IMR-90 (cell line): ENCODE results near the gene GNG7. TPM values are rescaled to one million over a fixed set of nuclear protein-coding genes. Genes with fewer than 3 reads are reported as not detected.

Source experiments
- ATAC-seq: fragments of 200-7000 bp; cut with Tn5 transposase; 2 replicates; pipeline ENCODE4 v1.9.1; 2020; ENCODE audit warnings: low read depth, mild to moderate bottlenecking, moderate library complexity
- BruUV-seq: library from RNA; stranded (reverse); fragments of 400-500 nt; replicated peaks from 2 replicates; lab custom pipeline; 2021; lab: Mats Ljungman, UMichigan
- CTCF ChIA-PET: fragments of 300-600 bp; formaldehyde crosslinking; extraction: SDS; loops from one replicate; lab custom pipeline; 2021; ENCODE audit warnings: antibody characterized with exemption; lab: Yijun Ruan, JAX
- POLR2A ChIA-PET: fragments of 300-600 bp; sonication (Branson Sonifier 250); formaldehyde crosslinking; loops from one replicate; lab custom pipeline; 2022; ENCODE audit warnings: antibody characterized with exemption; ENCODE audit not compliant: unreplicated experiment; lab: Charles Lee
- DNase-seq: peaks from one replicate; pipeline ENCODE4 v3.0.0; 2013
- H2AFZ ChIP-seq: replicated peaks from 2 replicates; pipeline ENCODE3; 2013; ENCODE audit warnings: low read length, mild to moderate bottlenecking; ENCODE audit not compliant: poor library complexity
- H2AK5ac ChIP-seq: 2 replicates; pipeline ENCODE4 v1.6.1; 2013; ENCODE audit warnings: low read depth, low read length, inconsistent platforms
- H2AK9ac ChIP-seq: replicated peaks from 2 replicates; pipeline ENCODE3; 2013; ENCODE audit warnings: mild to moderate bottlenecking, low read depth, low read length, moderate library complexity; ENCODE audit not compliant: poor library complexity
- H2BK120ac ChIP-seq: 2 replicates; pipeline ENCODE4 v1.6.1; 2013; ENCODE audit warnings: low read depth, low read length, inconsistent platforms
- H2BK15ac ChIP-seq: 3 replicates; pipeline ENCODE4 v1.6.1; 2013; ENCODE audit warnings: low read depth, low read length, inconsistent platforms
- H2BK20ac ChIP-seq: 2 replicates; pipeline ENCODE4 v1.6.1; 2013; ENCODE audit warnings: low read depth, mild to moderate bottlenecking, inconsistent platforms, low read length, moderate library complexity
- H2BK5ac ChIP-seq: 2 replicates; pipeline ENCODE4 v1.6.1; 2013; ENCODE audit warnings: mild to moderate bottlenecking, low read depth, low read length, inconsistent platforms; ENCODE audit not compliant: poor library complexity, severe bottlenecking
- H3K14ac ChIP-seq: replicated peaks from 2 replicates; pipeline ENCODE4 v1.6.1; 2013; ENCODE audit warnings: low read depth, low read length, inconsistent platforms
- H3K18ac ChIP-seq: 2 replicates; pipeline ENCODE4 v1.6.1; 2013; ENCODE audit warnings: low read depth, low read length, control low read depth
- H3K23ac ChIP-seq: 2 replicates; pipeline ENCODE4 v1.6.1; 2013; ENCODE audit warnings: low read depth, low read length, inconsistent platforms
- H3K27ac ChIP-seq: 2 replicates; pipeline ENCODE4 v1.5.1; 2013; ENCODE audit warnings: mild to moderate bottlenecking, control low read depth, low read length; ENCODE audit not compliant: insufficient read depth
- H3K27me3 ChIP-seq: 2 replicates; pipeline ENCODE4 v1.6.1; 2013; ENCODE audit warnings: low read length; ENCODE audit not compliant: control insufficient read depth, insufficient read depth
- H3K36me3 ChIP-seq: 2 replicates; pipeline ENCODE4 v1.6.1; 2013; ENCODE audit warnings: low read length, mixed read lengths; ENCODE audit not compliant: control insufficient read depth, insufficient read depth
- H3K4ac ChIP-seq: 2 replicates; pipeline ENCODE4 v1.6.1; 2013; ENCODE audit warnings: low read depth, low read length, inconsistent platforms
- H3K4me1 ChIP-seq: 2 replicates; pipeline ENCODE4 v1.6.1; 2013; ENCODE audit warnings: low read length, mixed read lengths; ENCODE audit not compliant: control insufficient read depth, insufficient read depth
- H3K4me2 ChIP-seq: 2 replicates; pipeline ENCODE4 v1.6.1; 2013; ENCODE audit warnings: low read depth, mild to moderate bottlenecking, control low read depth, low read length, moderate library complexity
- H3K4me3 ChIP-seq: 2 replicates; pipeline ENCODE4 v1.5.1; 2013; ENCODE audit warnings: low read depth, mild to moderate bottlenecking, control low read depth, low read length, moderate library complexity; ENCODE audit not compliant: insufficient read depth
- H3K56ac ChIP-seq: 2 replicates; pipeline ENCODE4 v1.6.1; 2013; ENCODE audit warnings: low read length, inconsistent platforms; ENCODE audit not compliant: insufficient read depth; ENCODE audit errors: extremely low read depth
- H3K79me1 ChIP-seq, 2 experiments: 2 replicates each; pipeline ENCODE4 v1.6.1; 2013; ENCODE audit warnings: low read length in 2 of 2, inconsistent platforms in 1 of 2, low read depth in 1 of 2
- H3K9ac ChIP-seq: 2 replicates; pipeline ENCODE4 v1.6.1; 2013; ENCODE audit warnings: low read depth, low read length, control low read depth
- H3K9me1 ChIP-seq: 2 replicates; pipeline ENCODE4 v1.6.1; 2013; ENCODE audit warnings: low read length, inconsistent platforms; ENCODE audit not compliant: insufficient read depth
- H3K9me3 ChIP-seq: 2 replicates; pipeline ENCODE4 v1.6.1; 2013; ENCODE audit warnings: low read length; ENCODE audit not compliant: control insufficient read depth, insufficient read depth
- H4K20me1 ChIP-seq: 2 replicates; pipeline ENCODE4 v1.6.1; 2013; ENCODE audit warnings: low read length, inconsistent platforms; ENCODE audit not compliant: insufficient read depth
- H4K5ac ChIP-seq: 2 replicates; pipeline ENCODE4 v1.6.1; 2013; ENCODE audit warnings: mild to moderate bottlenecking, low read depth, low read length, control low read depth
- H4K8ac ChIP-seq, 2 experiments: 2 replicates each; pipeline ENCODE4 v1.6.1; 2013; ENCODE audit warnings: low read depth in 2 of 2, low read length in 2 of 2, control low read depth in 1 of 2, inconsistent platforms in 1 of 2
- H4K91ac ChIP-seq: 2 replicates; pipeline ENCODE4 v1.6.1; 2013; ENCODE audit warnings: low read depth, low read length, inconsistent platforms; ENCODE audit not compliant: insufficient read depth
- BHLHE40 ChIP-seq: fragments of 150-350 bp; IDR thresholded peaks from 2 replicates; pipeline ENCODE4 v1.6.1; 2016; ENCODE audit warnings: mild to moderate bottlenecking, low read depth, low read length
- CEBPB ChIP-seq: IDR thresholded peaks from 2 replicates; pipeline ENCODE4 v1.6.1; 2012; ENCODE audit warnings: low read depth, low read length, improper control_type of control experiment
- CHD1 ChIP-seq: IDR thresholded peaks from 2 replicates; pipeline ENCODE4 v1.6.1; 2012; ENCODE audit warnings: low read depth, low read length, improper control_type of control experiment
- ELK1 ChIP-seq: fragments of 150-350 bp; IDR thresholded peaks from 2 replicates; pipeline ENCODE4 v1.6.1; 2016; ENCODE audit warnings: low read depth, mild to moderate bottlenecking, low read length, moderate library complexity, borderline replicate concordance
- FOS ChIP-seq: fragments of 150-350 bp; IDR thresholded peaks from 2 replicates; pipeline ENCODE4 v1.6.1; 2016; ENCODE audit warnings: low read depth, low read length
- MAFK ChIP-seq: IDR thresholded peaks from 2 replicates; pipeline ENCODE4 v1.6.1; 2012; ENCODE audit warnings: low read depth, low read length, improper control_type of control experiment
- MAZ ChIP-seq: IDR thresholded peaks from 2 replicates; pipeline ENCODE4 v1.6.1; 2012; ENCODE audit warnings: low read depth, mild to moderate bottlenecking, low read length, improper control_type of control experiment, moderate library complexity, borderline replicate concordance
- MXI1 ChIP-seq: IDR thresholded peaks from 2 replicates; pipeline ENCODE4 v1.6.1; 2012; ENCODE audit warnings: low read depth, mild to moderate bottlenecking, low read length, moderate library complexity, borderline replicate concordance
- NFE2L2 ChIP-seq: fragments of 150-350 bp; IDR thresholded peaks from 2 replicates; pipeline ENCODE4 v1.6.1; 2016; ENCODE audit warnings: low read depth, mild to moderate bottlenecking, low read length
- POLR2A ChIP-seq: IDR thresholded peaks from 2 replicates; pipeline ENCODE4 v1.6.1; 2012; ENCODE audit warnings: mild to moderate bottlenecking, low read depth, low read length
- RCOR1 ChIP-seq: IDR thresholded peaks from 2 replicates; pipeline ENCODE4 v1.6.1; 2012; ENCODE audit warnings: mild to moderate bottlenecking, low read length, improper control_type of control experiment; ENCODE audit not compliant: insufficient replicate concordance
- RFX5 ChIP-seq: IDR thresholded peaks from 2 replicates; pipeline ENCODE4 v1.8.0; 2012; ENCODE audit warnings: low read depth, mild to moderate bottlenecking, low read length, moderate library complexity
- SMC3 ChIP-seq: fragments of 150-350 bp; IDR thresholded peaks from 2 replicates; pipeline ENCODE4 v1.6.1; 2016; ENCODE audit warnings: low read depth, mild to moderate bottlenecking, antibody characterized with exemption, low read length, moderate library complexity
- USF2 ChIP-seq: fragments of 150-350 bp; IDR thresholded peaks from 2 replicates; pipeline ENCODE4 v1.6.1; 2017; ENCODE audit warnings: mild to moderate bottlenecking, antibody characterized with exemption, low read length, low read depth
- WGBS, 2 experiments: methylation state at CpG; one replicate each; pipeline versions ENCODE4 v1.1.5 to v1.1.7; 2013; ENCODE audit warnings: missing lambda C conversion rate in 2 of 2; ENCODE audit not compliant: insufficient read length in 1 of 2; ENCODE audit errors: extremely low coverage in 2 of 2; 5-methylcytosine and 5-hydroxymethylcytosine counted together
- dilution Hi-C: fragments of 300-500 bp; cut with HindIII; formaldehyde crosslinking; loops from one replicate; pipeline ENCODE4 v1.14.3; 2018; ENCODE audit warnings: low sequenced_read_pairs; ENCODE audit not compliant: unreplicated experiment
- in situ Hi-C: fragments of 300-500 bp; cut with MboI; formaldehyde crosslinking; loops from 3 replicates; pipeline ENCODE4 v1.14.3; 2019; ENCODE audit warnings: low sequenced_read_pairs, inconsistent platforms, mixed read lengths
- intact Hi-C: fragments of 100-400 bp; cut with micrococcal nuclease; formaldehyde crosslinking; loops from 2 replicates; pipeline ENCODE4 v1.10.0; 2022
- polyA plus RNA-seq, 3 experiments: library from polyadenylated mRNA; depleted of rRNA; stranded (reverse); fragments of >200 nt; gene quantifications; 2 replicates each; pipeline ENCODE4 v1.2.3, GENCODE V29; 2012; ENCODE audit warnings: low replicate concordance in 1 of 3
- total RNA-seq: library from RNA; depleted of rRNA; stranded (reverse); fragments of >200 nt; gene quantifications from 2 replicates; pipeline ENCODE4 v1.2.3, GENCODE V29; 2012

Gene GNG7
- total and polyA plus RNA-seq, 2 of the 4 experiments (the other 2 are of a cell fraction) = under 0.01 to 0.21 TPM

DNA sequence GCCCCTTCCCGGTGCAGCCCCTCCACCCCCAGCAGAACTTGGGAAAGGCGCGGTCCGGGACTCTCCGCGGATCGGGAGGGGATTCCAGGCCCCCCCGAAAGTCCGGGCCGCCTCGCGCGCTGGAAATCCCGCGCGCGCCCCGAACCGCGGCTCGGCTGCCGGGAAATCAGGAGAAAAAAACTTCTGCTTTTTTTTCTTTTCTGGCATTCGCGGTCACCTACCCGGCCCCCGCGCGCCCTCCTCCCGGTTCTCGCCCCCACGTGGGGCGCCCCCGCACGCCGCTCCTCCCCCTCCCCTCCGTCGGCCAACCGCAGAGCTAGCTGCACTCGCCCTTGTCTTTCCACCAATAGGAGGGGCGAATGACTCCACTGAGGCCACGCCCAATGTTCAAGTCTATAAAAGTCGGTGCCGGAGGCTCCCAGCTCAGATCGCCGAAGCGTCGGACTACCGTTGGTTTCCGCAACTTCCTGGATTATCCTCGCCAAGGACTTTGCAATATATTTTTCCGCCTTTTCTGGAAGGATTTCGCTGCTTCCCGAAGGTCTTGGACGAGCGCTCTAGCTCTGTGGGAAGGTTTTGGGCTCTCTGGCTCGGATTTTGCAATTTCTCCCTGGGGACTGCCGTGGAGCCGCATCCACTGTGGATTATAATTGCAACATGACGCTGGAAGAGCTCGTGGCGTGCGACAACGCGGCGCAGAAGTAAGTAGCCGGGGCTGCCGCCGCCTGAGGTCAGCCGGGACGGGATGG lies 226.6 kb downstream of the GNG7 start, which contains the start of gene GADD45B:
TSS of gene GADD45B (plus strand) at position 426 of the 749 bp plus-strand sequence. CDS start at position 658, 232 bp downstream.
- POLR2A ChIA-PET = interaction anchor here (0.6 to 3.3 kb wide), 17 partner anchors 13 to 160 kb away, joined by 3 to 63 read pairs (median 4); no protein-coding TSS in a partner anchor
- Histone ChIP-seq H3K4ac (peak within 1 kb of the TSS; percentile 83), H3K4me2 (peak within 1 kb of the TSS; percentile 90), H3K14ac (peak within 1 kb of the TSS; percentile 92), H3K4me3 (peak within 1 kb of the TSS; percentile 84), H2BK15ac (no peak within 1 kb of the TSS), H3K27me3 (no peaks in the 10 kb centered on the region), H2BK120ac (peak within 1 kb of the TSS; percentile 74), H2BK5ac (peak within 1 kb of the TSS; percentile 85), H2AK9ac (peak within 1 kb of the TSS; percentile 92), H3K79me1 (peaks cover 0 to 19% of the 10 kb centered on the region in 2 experiments; a peak in 1 of 4 replicates), H3K9me3 (no peaks in the 10 kb centered on the region), H4K8ac (peak within 1 kb of the TSS in 1 of 2 experiments; percentile 50; a peak in 3 of 4 replicates), H3K9me1 (no peaks in the 10 kb centered on the region), H2BK20ac (peak within 1 kb of the TSS; percentile 55), H3K36me3 (peaks cover 4% of the 10 kb centered on the region; the same call in 1 of the 2 replicates), H3K18ac (0 out of 2 replicates have a peak within 1 kb of the TSS, but pooled peaks have one; percentile 36), H3K4me1 (peaks cover 4% of the 10 kb centered on the region; the same call in 1 of the 2 replicates), H3K23ac (peak within 1 kb of the TSS; percentile 83), H2AFZ (peak within 1 kb of the TSS; percentile 88), H4K5ac (no peak within 1 kb of the TSS), H2AK5ac (peak within 1 kb of the TSS; percentile 24), H4K91ac (peak within 1 kb of the TSS; percentile 56), H3K27ac (peak within 1 kb of the TSS; percentile 76), H4K20me1 (peaks cover 36% of the 10 kb centered on the region), H3K56ac (peak within 1 kb of the TSS; percentile 78), H3K9ac (peak within 1 kb of the TSS; percentile 87)
- CTCF ChIA-PET = interaction anchor here (0.6 to 2.1 kb wide), 7 partner anchors 13 to 161 kb away, joined by 3 to 16 read pairs (median 4); no protein-coding TSS in a partner anchor
- WGBS, 2 experiments = 1% methylated on average over 37 of the region's 70 CpGs; no CpG with 5 or more reads in 1 of the 2 experiments
- dilution Hi-C loops = no loop called here
- intact Hi-C loops = loop anchor here (1.0 to 10.0 kb wide), 3 partner anchors 67 to 269 kb away; partner anchors contain the start of gene SLC39A3
- in situ Hi-C loops = loop anchor here (5.0 kb wide), 1 partner anchor 61 kb away; no protein-coding TSS in a partner anchor
- ATAC-seq = peak; percentile 66
- BruUV-seq = no TSS peak
- peak; percentile 97 for DNase-seq
- peak; percentile 50; the same call in 1 of the 2 replicates for TF ChIP-seq NFE2L2
- TF ChIP-seq MAFK = no peak
- no peak for TF ChIP-seq ELK1
- no peak; the same call in 1 of the 2 replicates for TF ChIP-seq MXI1
- TF ChIP-seq FOS = 0 out of 2 replicates have a peak, but pooled peaks have one; percentile 18
- peak; percentile 100 for TF ChIP-seq POLR2A
- no peak for TF ChIP-seq RCOR1
- TF ChIP-seq SMC3 = peak; percentile 30
- peak; percentile 40; the same call in 1 of the 2 replicates for TF ChIP-seq BHLHE40
- TF ChIP-seq CEBPB = peak; percentile 68
- peak; percentile 92 for TF ChIP-seq USF2
- peak; percentile 92 for TF ChIP-seq MAZ
- TF ChIP-seq RFX5 = no peak
- peak; percentile 93; the same call in 1 of the 2 replicates for TF ChIP-seq CHD1
